ENCODE data around the gene CD74.

Gene CD74

DNA sequence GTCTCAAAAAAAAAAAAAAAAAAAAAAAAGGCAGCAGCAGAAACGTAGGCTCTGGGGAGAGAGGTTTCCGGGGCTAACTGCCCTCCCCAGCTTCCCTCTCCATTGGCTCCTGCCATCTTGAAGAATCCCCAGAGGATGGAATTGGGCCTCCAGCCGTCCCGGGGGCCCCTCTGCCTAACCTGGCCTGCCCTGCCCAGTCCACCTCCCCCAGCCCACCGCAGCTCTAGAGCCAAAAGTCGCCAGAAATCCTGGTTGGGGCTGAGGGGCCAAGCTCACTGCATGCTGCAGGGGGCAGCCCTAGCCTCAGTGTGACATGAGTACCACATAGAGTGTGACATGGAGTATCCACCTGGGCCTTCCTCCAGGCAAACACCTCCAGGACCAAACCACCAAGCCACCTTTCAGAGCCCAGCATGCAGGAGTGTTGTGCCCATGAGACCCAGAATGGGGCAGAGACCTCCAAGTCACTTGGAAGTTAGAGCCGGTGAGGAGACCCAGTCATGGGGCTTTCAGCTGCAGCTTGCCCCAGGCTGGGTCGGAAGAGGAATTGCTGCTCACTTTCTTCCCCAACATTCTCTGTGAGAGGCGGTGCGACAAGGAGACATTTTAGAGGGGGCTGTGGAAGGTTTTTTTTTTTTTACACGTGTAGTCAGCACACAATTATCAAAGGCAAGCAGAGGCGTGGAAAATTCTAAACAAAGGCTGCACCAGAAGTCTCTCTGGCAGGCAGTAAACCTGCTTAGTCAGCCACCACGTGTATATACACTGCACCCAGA, 17.6 kb downstream of the CD74 start:
- Histone ChIP-seq H2BK5ac (ENCODE audit: low read depth, low read length, poor library complexity) (no peak overlapping the region), H3K18ac (ENCODE audit: low read length) (no peak overlapping the region), H2AFZ (ENCODE audit: insufficient read depth, low read length, poor library complexity) (no peak overlapping the region), H3K4me3 (ENCODE audit: low read depth, low read length) (no peak overlapping the region), H3K4me1 (ENCODE audit: control insufficient read depth in 1 of 2, insufficient read depth in 2 of 2, low read length in 2 of 2) (peaks cover 8 to 11% of the 10 kb centered on the region in 2 experiments), H3K79me1 (ENCODE audit: low read length) (no peaks in the 10 kb centered on the region), H3K36me3 (ENCODE audit: control insufficient read depth in 1 of 2, insufficient read depth in 2 of 2, low read length in 2 of 2) (peaks cover 90% of the 10 kb centered on the region in 2 experiments), H3K4me2 (ENCODE audit: low read length) (no peak overlapping the region), H2BK120ac (ENCODE audit: insufficient read depth, low read length, poor library complexity) (no peak overlapping the region), H4K12ac (ENCODE audit: low read depth, low read length) (no peak overlapping the region), H3K79me2 (ENCODE audit: control insufficient read depth, insufficient read depth, low read length, poor library complexity) (no peaks in the 10 kb centered on the region), H3K27me3 (ENCODE audit: insufficient read depth, low read length) (no peaks in the 10 kb centered on the region), H3K14ac (ENCODE audit: low read length) (no peak overlapping the region), H4K8ac (ENCODE audit: low read depth, low read length) (no peak overlapping the region), H3K9me3 (ENCODE audit: insufficient read depth, low read depth, low read length) (peaks cover 2% of the 10 kb centered on the region), H4K91ac (ENCODE audit: low read depth, low read length) (no peak overlapping the region), H3K9ac (ENCODE audit: low read length) (no peak overlapping the region), H2AK5ac (ENCODE audit: low read length) (no peak overlapping the region), H3K4ac (ENCODE audit: low read depth, low read length) (no peak overlapping the region), H3K27ac (ENCODE audit: low read depth, low read length) (no peak overlapping the region), H3K23ac (ENCODE audit: low read length) (no peak overlapping the region), H2BK12ac (ENCODE audit: low read length) (no peak overlapping the region)
- WGBS (ENCODE audit: extremely low coverage, insufficient coverage, insufficient read length): no CpG with 5 or more reads among the region's 13 CpGs
- DNase-seq: no peak

GRCh38 chr5:150394131-150394530, 18.6 kb downstream of the CD74 start:
- H3K14ac ChIP-seq (ENCODE audit: low read length): no peak overlapping the region
- no peak overlapping the region for H2BK12ac ChIP-seq (ENCODE audit: low read length)
- no peak overlapping the region for H2BK5ac ChIP-seq (ENCODE audit: low read depth, low read length, poor library complexity)

DNA sequence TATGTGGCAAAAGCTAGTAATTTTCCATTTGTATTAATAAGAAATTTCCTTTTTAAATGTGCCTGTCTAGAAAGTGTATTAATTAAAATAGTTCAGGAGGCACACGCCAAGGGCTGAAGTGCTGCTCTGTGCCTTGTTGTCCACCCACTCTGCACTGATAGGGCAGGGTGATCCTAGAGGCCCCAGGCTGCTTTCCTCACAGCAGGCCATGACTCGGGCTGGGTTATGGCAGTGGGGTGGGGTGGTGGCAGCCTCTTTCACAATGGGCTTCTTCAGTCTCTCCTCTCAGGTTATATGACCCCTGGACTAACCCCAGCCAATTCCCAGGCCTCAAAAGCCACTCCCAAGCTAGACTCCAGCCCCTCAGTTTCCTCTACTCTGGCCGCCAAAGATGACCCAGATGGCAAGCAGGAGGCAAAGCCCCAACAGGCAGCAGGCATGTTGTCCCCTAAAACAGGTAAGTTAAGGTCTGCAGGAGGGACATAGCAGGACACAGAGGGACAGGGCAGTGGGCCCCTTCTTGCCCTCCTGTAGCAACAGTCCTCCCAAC, 19.5 kb downstream of the CD74 start:
- Histone ChIP-seq H3K9me3 (ENCODE audit: insufficient read depth, low read depth, low read length) (peaks cover 5% of the 10 kb centered on the region), H4K12ac (ENCODE audit: low read depth, low read length) (no peak overlapping the region), H2AFZ (ENCODE audit: insufficient read depth, low read length, poor library complexity) (no peak overlapping the region), H3K27ac (ENCODE audit: low read depth, low read length) (no peak overlapping the region), H3K23ac (ENCODE audit: low read length) (no peak overlapping the region), H3K9ac (ENCODE audit: low read length) (no peak overlapping the region), H3K4ac (ENCODE audit: low read depth, low read length) (no peak overlapping the region), H2BK120ac (ENCODE audit: insufficient read depth, low read length, poor library complexity) (no peak overlapping the region), H3K79me2 (ENCODE audit: control insufficient read depth, insufficient read depth, low read length, poor library complexity) (no peaks in the 10 kb centered on the region), H2AK5ac (ENCODE audit: low read length) (no peak overlapping the region), H2BK5ac (ENCODE audit: low read depth, low read length, poor library complexity) (no peak overlapping the region), H4K8ac (ENCODE audit: low read depth, low read length) (no peak overlapping the region), H3K79me1 (ENCODE audit: low read length) (no peaks in the 10 kb centered on the region), H3K4me1 (ENCODE audit: control insufficient read depth in 1 of 2, insufficient read depth in 2 of 2, low read length in 2 of 2) (peaks cover 8 to 14% of the 10 kb centered on the region in 2 experiments), H3K14ac (ENCODE audit: low read length) (no peak overlapping the region), H3K27me3 (ENCODE audit: insufficient read depth, low read length) (no peaks in the 10 kb centered on the region), H3K4me3 (ENCODE audit: low read depth, low read length) (no peak overlapping the region), H2BK12ac (ENCODE audit: low read length) (no peak overlapping the region), H4K91ac (ENCODE audit: low read depth, low read length) (no peak overlapping the region), H3K36me3 (ENCODE audit: control insufficient read depth in 1 of 2, insufficient read depth in 2 of 2, low read length in 2 of 2) (peaks cover 85 to 86% of the 10 kb centered on the region in 2 experiments), H3K4me2 (ENCODE audit: low read length) (no peak overlapping the region), H3K18ac (ENCODE audit: low read length) (no peak overlapping the region)
- DNase-seq: no peak
- no CpG with 5 or more reads among the region's 3 CpGs for WGBS (ENCODE audit: extremely low coverage, insufficient coverage, insufficient read length)

More at GRCh38 chr5:150394131-150394530, 18.6 kb downstream of the CD74 start:
- Histone ChIP-seq H3K79me1 (ENCODE audit: low read length) (no peaks in the 10 kb centered on the region), H2AK5ac (ENCODE audit: low read length) (no peak overlapping the region), H3K18ac (ENCODE audit: low read length) (no peak overlapping the region), H2AFZ (ENCODE audit: insufficient read depth, low read length, poor library complexity) (no peak overlapping the region), H4K91ac (ENCODE audit: low read depth, low read length) (no peak overlapping the region), H4K12ac (ENCODE audit: low read depth, low read length) (no peak overlapping the region), H3K27ac (ENCODE audit: low read depth, low read length) (no peak overlapping the region), H3K23ac (ENCODE audit: low read length) (no peak overlapping the region), H3K9ac (ENCODE audit: low read length) (no peak overlapping the region), H2BK120ac (ENCODE audit: insufficient read depth, low read length, poor library complexity) (no peak overlapping the region), H3K9me3 (ENCODE audit: insufficient read depth, low read depth, low read length) (peaks cover 5% of the 10 kb centered on the region), H3K79me2 (ENCODE audit: control insufficient read depth, insufficient read depth, low read length, poor library complexity) (no peaks in the 10 kb centered on the region), H3K4ac (ENCODE audit: low read depth, low read length) (no peak overlapping the region), H3K4me3 (ENCODE audit: low read depth, low read length) (no peak overlapping the region), H4K8ac (ENCODE audit: low read depth, low read length) (no peak overlapping the region), H3K36me3 (ENCODE audit: control insufficient read depth in 1 of 2, insufficient read depth in 2 of 2, low read length in 2 of 2) (peaks cover 90% of the 10 kb centered on the region in 2 experiments), H3K4me2 (ENCODE audit: low read length) (no peak overlapping the region), H3K4me1 (ENCODE audit: control insufficient read depth in 1 of 2, insufficient read depth in 2 of 2, low read length in 2 of 2) (peaks cover 8 to 14% of the 10 kb centered on the region in 2 experiments), H3K27me3 (ENCODE audit: insufficient read depth, low read length) (no peaks in the 10 kb centered on the region)
- DNase-seq: peak; percentile 53 to 61
- WGBS (ENCODE audit: extremely low coverage, insufficient coverage, insufficient read length): no CpG with 5 or more reads among the region's 3 CpGs

GRCh38 chr5:150392680-150393079, 20.0 kb downstream of the CD74 start:
- peaks cover 8 to 16% of the 10 kb centered on the region in 2 experiments for H3K4me1 ChIP-seq (ENCODE audit: control insufficient read depth in 1 of 2, insufficient read depth in 2 of 2, low read length in 2 of 2)
- WGBS (ENCODE audit: extremely low coverage, insufficient coverage, insufficient read length): no CpG with 5 or more reads among the region's 7 CpGs
- peaks cover 3% of the 10 kb centered on the region for H3K79me1 ChIP-seq (ENCODE audit: low read length)
- no peak overlapping the region for H4K91ac ChIP-seq (ENCODE audit: low read depth, low read length)
- no peak overlapping the region for H3K23ac ChIP-seq (ENCODE audit: low read length)
- H3K9me3 ChIP-seq (ENCODE audit: insufficient read depth, low read depth, low read length): peaks cover 6% of the 10 kb centered on the region
- H4K8ac ChIP-seq (ENCODE audit: low read depth, low read length): no peak overlapping the region
- H3K36me3 ChIP-seq (ENCODE audit: control insufficient read depth in 1 of 2, insufficient read depth in 2 of 2, low read length in 2 of 2): peaks cover 85% of the 10 kb centered on the region in 2 experiments
- H3K4ac ChIP-seq (ENCODE audit: low read depth, low read length): no peak overlapping the region
- no peak overlapping the region for H2AFZ ChIP-seq (ENCODE audit: insufficient read depth, low read length, poor library complexity)
- no peak overlapping the region for H3K4me3 ChIP-seq (ENCODE audit: low read depth, low read length)
- H4K12ac ChIP-seq (ENCODE audit: low read depth, low read length): no peak overlapping the region
- H2BK5ac ChIP-seq (ENCODE audit: low read depth, low read length, poor library complexity): no peak overlapping the region
- no peak overlapping the region for H3K27ac ChIP-seq (ENCODE audit: low read depth, low read length)
- H2AK5ac ChIP-seq (ENCODE audit: low read length): no peak overlapping the region
- no peak overlapping the region for H3K9ac ChIP-seq (ENCODE audit: low read length)
- no peaks in the 10 kb centered on the region for H3K27me3 ChIP-seq (ENCODE audit: insufficient read depth, low read length)
- H2BK12ac ChIP-seq (ENCODE audit: low read length): no peak overlapping the region
- H3K4me2 ChIP-seq (ENCODE audit: low read length): no peak overlapping the region
- no peaks in the 10 kb centered on the region for H3K79me2 ChIP-seq (ENCODE audit: control insufficient read depth, insufficient read depth, low read length, poor library complexity)
- H3K14ac ChIP-seq (ENCODE audit: low read length): no peak overlapping the region
- no peak overlapping the region for H3K18ac ChIP-seq (ENCODE audit: low read length)
- DNase-seq: no peak
- H2BK120ac ChIP-seq (ENCODE audit: insufficient read depth, low read length, poor library complexity): no peak overlapping the region
